DOHH2 (cell line): Measurements from ENCODE around the gene ACD.

Experiments used
- H3F3A ChIP-seq: fragments of 200-600 bp; sonication (generic), shearing (Covaris generic); 2 replicates; pipeline ENCODE4 v1.6.0; 2016; ENCODE audit warnings: antibody characterized with exemption, mild to moderate bottlenecking; ENCODE audit not compliant: control insufficient read depth, insufficient read depth
- H3K27ac ChIP-seq: fragments of 200-600 bp; sonication (generic); 2 replicates; pipeline ENCODE4 v1.5.1; 2014; ENCODE audit warnings: low read depth, mild to moderate bottlenecking, low read length, moderate library complexity
- H3K27me3 ChIP-seq: fragments of 200-600 bp; sonication (generic); 2 replicates; pipeline ENCODE4 v1.6.1; 2014; ENCODE audit warnings: mild to moderate bottlenecking, low read length, mixed read lengths; ENCODE audit not compliant: control insufficient read depth
- H3K36me3 ChIP-seq: fragments of 200-600 bp; sonication (generic); 2 replicates; pipeline ENCODE4 v1.6.1; 2014; ENCODE audit warnings: mild to moderate bottlenecking, low read length, moderate library complexity, mixed read lengths; ENCODE audit not compliant: control insufficient read depth
- H3K4me1 ChIP-seq: fragments of 200-600 bp; sonication (generic); 2 replicates; pipeline ENCODE4 v1.6.1; 2014; ENCODE audit warnings: mild to moderate bottlenecking, low read length, mixed read lengths; ENCODE audit not compliant: control insufficient read depth
- H3K4me2 ChIP-seq: fragments of 200-600 bp; sonication (generic); 2 replicates; pipeline ENCODE4 v1.6.0; 2014; ENCODE audit warnings: mild to moderate bottlenecking, low read length, moderate library complexity
- H3K4me3 ChIP-seq: fragments of 200-600 bp; sonication (generic); 2 replicates; pipeline ENCODE4 v1.5.1; 2014; ENCODE audit warnings: mild to moderate bottlenecking, low read length, mixed read lengths
- H3K79me2 ChIP-seq: fragments of 200-600 bp; sonication (generic); 2 replicates; pipeline ENCODE4 v1.6.1; 2014; ENCODE audit warnings: mild to moderate bottlenecking, low read length, mixed read lengths; ENCODE audit not compliant: control insufficient read depth
- H3K9me2 ChIP-seq: fragments of 200-600 bp; sonication (generic); replicated peaks from 2 replicates; pipeline ENCODE4 v1.6.1; 2014; ENCODE audit warnings: mild to moderate bottlenecking, low read length, mixed read lengths; ENCODE audit not compliant: control insufficient read depth
- H3K9me3 ChIP-seq: fragments of 200-600 bp; sonication (generic); 2 replicates; pipeline ENCODE4 v1.6.1; 2014; ENCODE audit warnings: antibody characterized with exemption, low read length, mixed read lengths; ENCODE audit not compliant: control insufficient read depth, insufficient read depth
- H4K20me1 ChIP-seq: fragments of 200-600 bp; sonication (generic); 2 replicates; pipeline ENCODE4 v1.6.0; 2014; ENCODE audit warnings: low read depth, mild to moderate bottlenecking, antibody characterized with exemption, low read length, moderate library complexity; ENCODE audit not compliant: control insufficient read depth, insufficient read depth
- CTCF ChIP-seq: fragments of 200-600 bp; sonication (generic); IDR thresholded peaks from one replicate; pipeline ENCODE4 v1.5.1; 2014; ENCODE audit warnings: antibody characterized with exemption, mild to moderate bottlenecking, low read depth, low read length; ENCODE audit not compliant: poor library complexity, severe bottlenecking
- EZH2phosphoT487 ChIP-seq: fragments of 200-600 bp; sonication (generic); IDR thresholded peaks from 2 replicates; pipeline ENCODE4 v1.6.1; 2017; ENCODE audit warnings: borderline replicate concordance, mild to moderate bottlenecking, antibody characterized with exemption, low read length, moderate library complexity, mixed read lengths

The ACD gene

GRCh38 chr16:67703626-67704025, 43.6 kb upstream of the ACD start:
- Histone ChIP-seq H3K27me3 (no peaks in the 10 kb centered on the region), H3K4me2 (no peak overlapping the region), H3F3A (no peaks in the 10 kb centered on the region), H3K9me2 (no peaks in the 10 kb centered on the region), H3K36me3 (no peaks in the 10 kb centered on the region; the same call in 1 of the 2 replicates), H3K9me3 (peaks cover 7% of the 10 kb centered on the region; the same call in 1 of the 2 replicates), H3K4me3 (no peak overlapping the region), H4K20me1 (no peaks in the 10 kb centered on the region), H3K4me1 (no peaks in the 10 kb centered on the region), H3K79me2 (peaks cover 29% of the 10 kb centered on the region), H3K27ac (no peak overlapping the region)
- TF ChIP-seq EZH2phosphoT487 = no peak
- no peak for TF ChIP-seq CTCF

- Histone ChIP-seq H3K9me3 (peaks cover 7% of the 10 kb centered on the region; the same call in 1 of the 2 replicates), H3K4me1 (no peaks in the 10 kb centered on the region), H3K27ac (no peak overlapping the region), H3K27me3 (no peaks in the 10 kb centered on the region), H3K4me2 (no peak overlapping the region), H4K20me1 (no peaks in the 10 kb centered on the region), H3K4me3 (no peak overlapping the region), H3K9me2 (no peaks in the 10 kb centered on the region), H3K36me3 (no peaks in the 10 kb centered on the region; the same call in 1 of the 2 replicates), H3K79me2 (peaks cover 19% of the 10 kb centered on the region), H3F3A (no peaks in the 10 kb centered on the region)
- TF ChIP-seq EZH2phosphoT487 (no peak), CTCF (no peak)
Measured at GRCh38 chr16:67702130-67702529, 42.1 kb upstream of the ACD start.

DNA sequence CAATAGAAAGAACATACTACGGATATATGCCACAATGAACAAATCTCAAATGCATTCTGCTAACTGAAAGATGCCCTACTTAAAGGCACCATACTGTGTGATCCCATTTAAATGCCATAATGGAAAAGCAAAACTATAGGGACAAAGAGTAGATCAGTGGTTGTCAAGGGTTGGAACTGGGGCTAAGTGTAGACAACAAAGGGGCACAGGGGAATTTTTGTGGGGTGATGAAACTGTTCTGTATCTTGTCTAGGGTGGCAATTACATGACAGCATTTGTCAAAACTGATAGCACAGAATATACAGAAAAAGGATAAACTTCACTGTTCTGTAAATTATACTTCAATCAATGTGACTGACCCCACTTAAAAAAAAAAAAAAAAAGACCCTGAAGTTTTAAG, 41.4 kb upstream of the ACD start:
- H3K27me3 ChIP-seq = no peaks in the 10 kb centered on the region
- peaks cover 7% of the 10 kb centered on the region; the same call in 1 of the 2 replicates for H3K9me3 ChIP-seq
- no peaks in the 10 kb centered on the region for H4K20me1 ChIP-seq
- H3K4me1 ChIP-seq = no peaks in the 10 kb centered on the region
- TF ChIP-seq EZH2phosphoT487 (no peak), CTCF (no peak)
- no peak overlapping the region for H3K27ac ChIP-seq
- no peaks in the 10 kb centered on the region; the same call in 1 of the 2 replicates for H3K36me3 ChIP-seq
- H3K79me2 ChIP-seq = peaks cover 16% of the 10 kb centered on the region
- no peaks in the 10 kb centered on the region for H3F3A ChIP-seq
- H3K4me3 ChIP-seq = no peak overlapping the region
- H3K9me2 ChIP-seq = no peaks in the 10 kb centered on the region
- H3K4me2 ChIP-seq = no peak overlapping the region
